ENCODE measurements around the gene CCAR1.

GRCh38 chr10:68696018-68696417 lies 25.0 kb upstream of the CCAR1 start:
- TF ChIP-seq CTCF (IDR thresholded peaks at IDR 0.05): no peak
- TF ChIP-seq POLR2A (IDR thresholded peaks at IDR 0.05): no peak
